ENCODE data around the gene VPS37C. TPM values are rescaled to one million over a fixed set of nuclear protein-coding genes. Genes with fewer than 3 reads are reported as not detected.

The VPS37C gene
- total and polyA plus RNA-seq, 2 of the 13 experiments (the other 11 are each of a cell fraction or from before 2014, with no cell fraction given) = 7.5 to 8.8 TPM

DNA sequence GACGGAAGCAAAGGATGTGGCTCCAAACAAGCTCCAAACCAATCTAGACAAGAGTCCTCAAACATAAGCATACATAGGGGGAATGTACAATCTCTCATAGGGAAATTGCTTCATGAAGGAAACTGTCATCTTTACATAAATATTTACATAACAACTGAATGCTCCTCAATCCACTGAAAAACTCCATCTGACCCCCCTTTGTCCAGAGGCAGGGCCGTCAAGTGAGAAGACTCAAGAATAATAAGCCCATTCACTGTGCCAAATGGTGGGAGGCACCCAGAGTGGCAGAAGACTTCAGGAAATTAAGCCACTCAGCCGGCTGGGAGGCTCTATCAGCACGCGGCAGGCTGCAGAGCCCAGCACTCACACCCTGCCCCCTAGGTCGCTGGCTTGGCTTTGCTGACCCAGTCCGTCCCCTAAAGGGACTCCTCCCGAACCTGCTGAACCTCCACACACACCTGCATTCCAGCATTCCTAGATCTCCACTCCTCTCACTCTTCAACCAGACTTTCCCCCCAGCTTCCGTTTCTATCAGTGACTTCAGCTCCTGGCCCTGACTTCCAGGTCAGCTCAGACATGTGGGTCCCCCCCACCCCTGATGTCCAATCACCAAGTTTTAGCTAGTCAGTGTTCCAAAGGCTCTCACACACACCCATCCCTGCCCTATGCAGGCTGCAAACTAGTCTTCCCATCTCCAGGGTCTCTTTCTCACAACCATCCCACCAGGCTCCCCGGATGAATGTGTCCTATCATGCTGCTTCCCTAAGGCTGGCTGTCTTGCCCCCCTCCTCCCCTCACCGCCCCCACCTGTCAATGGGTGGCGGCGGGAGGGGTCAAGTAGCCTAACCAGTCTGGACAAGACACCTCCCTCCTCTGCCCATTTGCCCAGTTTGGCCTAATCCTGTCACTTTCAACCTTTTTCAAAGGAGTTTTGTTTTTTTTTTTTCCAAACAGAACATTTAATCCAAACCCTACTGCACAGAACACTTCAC, 11.3 kb downstream of the VPS37C start (continued):
- TF ChIP-seq, protein P1, sequence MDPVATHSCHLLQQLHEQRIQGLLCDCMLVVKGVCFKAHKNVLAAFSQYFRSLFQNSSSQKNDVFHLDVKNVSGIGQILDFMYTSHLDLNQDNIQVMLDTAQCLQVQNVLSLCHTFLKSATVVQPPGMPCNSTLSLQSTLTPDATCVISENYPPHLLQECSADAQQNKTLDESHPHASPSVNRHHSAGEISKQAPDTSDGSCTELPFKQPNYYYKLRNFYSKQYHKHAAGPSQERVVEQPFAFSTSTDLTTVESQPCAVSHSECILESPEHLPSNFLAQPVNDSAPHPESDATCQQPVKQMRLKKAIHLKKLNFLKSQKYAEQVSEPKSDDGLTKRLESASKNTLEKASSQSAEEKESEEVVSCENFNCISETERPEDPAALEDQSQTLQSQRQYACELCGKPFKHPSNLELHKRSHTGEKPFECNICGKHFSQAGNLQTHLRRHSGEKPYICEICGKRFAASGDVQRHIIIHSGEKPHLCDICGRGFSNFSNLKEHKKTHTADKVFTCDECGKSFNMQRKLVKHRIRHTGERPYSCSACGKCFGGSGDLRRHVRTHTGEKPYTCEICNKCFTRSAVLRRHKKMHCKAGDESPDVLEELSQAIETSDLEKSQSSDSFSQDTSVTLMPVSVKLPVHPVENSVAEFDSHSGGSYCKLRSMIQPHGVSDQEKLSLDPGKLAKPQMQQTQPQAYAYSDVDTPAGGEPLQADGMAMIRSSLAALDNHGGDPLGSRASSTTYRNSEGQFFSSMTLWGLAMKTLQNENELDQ (CRISPR knock-in tag; IDR thresholded peaks at IDR 0.05; ENCODE audit: borderline replicate concordance) = no peak
- no peak for TF ChIP-seq NFIB (CRISPR knock-in tag; IDR thresholded peaks at IDR 0.05; ENCODE audit: borderline replicate concordance)
- no peak for TF ChIP-seq RFX3 (CRISPR knock-in tag; IDR thresholded peaks at IDR 0.05)
- TF ChIP-seq ZNF331 (CRISPR knock-in tag; IDR thresholded peaks at IDR 0.05) = 0 out of 2 replicates have a peak, but pooled peaks have one; percentile 17
- no peak for TF ChIP-seq ZNF33A (CRISPR knock-in tag; IDR thresholded peaks at IDR 0.05; ENCODE audit: borderline replicate concordance)
- TF ChIP-seq ZNF878 (CRISPR knock-in tag; IDR thresholded peaks at IDR 0.05) = no peak
- TF ChIP-seq, protein P2, sequence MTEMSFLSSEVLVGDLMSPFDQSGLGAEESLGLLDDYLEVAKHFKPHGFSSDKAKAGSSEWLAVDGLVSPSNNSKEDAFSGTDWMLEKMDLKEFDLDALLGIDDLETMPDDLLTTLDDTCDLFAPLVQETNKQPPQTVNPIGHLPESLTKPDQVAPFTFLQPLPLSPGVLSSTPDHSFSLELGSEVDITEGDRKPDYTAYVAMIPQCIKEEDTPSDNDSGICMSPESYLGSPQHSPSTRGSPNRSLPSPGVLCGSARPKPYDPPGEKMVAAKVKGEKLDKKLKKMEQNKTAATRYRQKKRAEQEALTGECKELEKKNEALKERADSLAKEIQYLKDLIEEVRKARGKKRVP (CRISPR knock-in tag; IDR thresholded peaks at IDR 0.05) = no peak
- TF ChIP-seq, protein P3, sequence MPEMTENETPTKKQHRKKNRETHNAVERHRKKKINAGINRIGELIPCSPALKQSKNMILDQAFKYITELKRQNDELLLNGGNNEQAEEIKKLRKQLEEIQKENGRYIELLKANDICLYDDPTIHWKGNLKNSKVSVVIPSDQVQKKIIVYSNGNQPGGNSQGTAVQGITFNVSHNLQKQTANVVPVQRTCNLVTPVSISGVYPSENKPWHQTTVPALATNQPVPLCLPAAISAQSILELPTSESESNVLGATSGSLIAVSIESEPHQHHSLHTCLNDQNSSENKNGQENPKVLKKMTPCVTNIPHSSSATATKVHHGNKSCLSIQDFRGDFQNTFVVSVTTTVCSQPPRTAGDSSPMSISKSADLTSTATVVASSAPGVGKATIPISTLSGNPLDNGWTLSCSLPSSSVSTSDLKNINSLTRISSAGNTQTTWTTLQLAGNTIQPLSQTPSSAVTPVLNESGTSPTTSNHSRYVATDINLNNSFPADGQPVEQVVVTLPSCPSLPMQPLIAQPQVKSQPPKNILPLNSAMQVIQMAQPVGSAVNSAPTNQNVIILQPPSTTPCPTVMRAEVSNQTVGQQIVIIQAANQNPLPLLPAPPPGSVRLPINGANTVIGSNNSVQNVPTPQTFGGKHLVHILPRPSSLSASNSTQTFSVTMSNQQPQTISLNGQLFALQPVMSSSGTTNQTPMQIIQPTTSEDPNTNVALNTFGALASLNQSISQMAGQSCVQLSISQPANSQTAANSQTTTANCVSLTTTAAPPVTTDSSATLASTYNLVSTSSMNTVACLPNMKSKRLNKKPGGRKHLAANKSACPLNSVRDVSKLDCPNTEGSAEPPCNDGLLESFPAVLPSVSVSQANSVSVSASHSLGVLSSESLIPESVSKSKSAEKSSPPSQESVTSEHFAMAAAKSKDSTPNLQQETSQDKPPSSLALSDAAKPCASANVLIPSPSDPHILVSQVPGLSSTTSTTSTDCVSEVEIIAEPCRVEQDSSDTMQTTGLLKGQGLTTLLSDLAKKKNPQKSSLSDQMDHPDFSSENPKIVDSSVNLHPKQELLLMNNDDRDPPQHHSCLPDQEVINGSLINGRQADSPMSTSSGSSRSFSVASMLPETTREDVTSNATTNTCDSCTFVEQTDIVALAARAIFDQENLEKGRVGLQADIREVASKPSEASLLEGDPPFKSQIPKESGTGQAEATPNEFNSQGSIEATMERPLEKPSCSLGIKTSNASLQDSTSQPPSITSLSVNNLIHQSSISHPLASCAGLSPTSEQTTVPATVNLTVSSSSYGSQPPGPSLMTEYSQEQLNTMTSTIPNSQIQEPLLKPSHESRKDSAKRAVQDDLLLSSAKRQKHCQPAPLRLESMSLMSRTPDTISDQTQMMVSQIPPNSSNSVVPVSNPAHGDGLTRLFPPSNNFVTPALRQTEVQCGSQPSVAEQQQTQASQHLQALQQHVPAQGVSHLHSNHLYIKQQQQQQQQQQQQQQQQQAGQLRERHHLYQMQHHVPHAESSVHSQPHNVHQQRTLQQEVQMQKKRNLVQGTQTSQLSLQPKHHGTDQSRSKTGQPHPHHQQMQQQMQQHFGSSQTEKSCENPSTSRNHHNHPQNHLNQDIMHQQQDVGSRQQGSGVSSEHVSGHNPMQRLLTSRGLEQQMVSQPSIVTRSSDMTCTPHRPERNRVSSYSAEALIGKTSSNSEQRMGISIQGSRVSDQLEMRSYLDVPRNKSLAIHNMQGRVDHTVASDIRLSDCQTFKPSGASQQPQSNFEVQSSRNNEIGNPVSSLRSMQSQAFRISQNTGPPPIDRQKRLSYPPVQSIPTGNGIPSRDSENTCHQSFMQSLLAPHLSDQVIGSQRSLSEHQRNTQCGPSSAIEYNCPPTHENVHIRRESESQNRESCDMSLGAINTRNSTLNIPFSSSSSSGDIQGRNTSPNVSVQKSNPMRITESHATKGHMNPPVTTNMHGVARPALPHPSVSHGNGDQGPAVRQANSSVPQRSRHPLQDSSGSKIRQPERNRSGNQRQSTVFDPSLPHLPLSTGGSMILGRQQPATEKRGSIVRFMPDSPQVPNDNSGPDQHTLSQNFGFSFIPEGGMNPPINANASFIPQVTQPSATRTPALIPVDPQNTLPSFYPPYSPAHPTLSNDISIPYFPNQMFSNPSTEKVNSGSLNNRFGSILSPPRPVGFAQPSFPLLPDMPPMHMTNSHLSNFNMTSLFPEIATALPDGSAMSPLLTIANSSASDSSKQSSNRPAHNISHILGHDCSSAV (CRISPR knock-in tag; IDR thresholded peaks at IDR 0.05; ENCODE audit: borderline replicate concordance) = no peak
- TF ChIP-seq HNRNPUL1 (IDR thresholded peaks at IDR 0.05; ENCODE audit: low read depth, low read length) = no peak
- TF ChIP-seq, protein P4, sequence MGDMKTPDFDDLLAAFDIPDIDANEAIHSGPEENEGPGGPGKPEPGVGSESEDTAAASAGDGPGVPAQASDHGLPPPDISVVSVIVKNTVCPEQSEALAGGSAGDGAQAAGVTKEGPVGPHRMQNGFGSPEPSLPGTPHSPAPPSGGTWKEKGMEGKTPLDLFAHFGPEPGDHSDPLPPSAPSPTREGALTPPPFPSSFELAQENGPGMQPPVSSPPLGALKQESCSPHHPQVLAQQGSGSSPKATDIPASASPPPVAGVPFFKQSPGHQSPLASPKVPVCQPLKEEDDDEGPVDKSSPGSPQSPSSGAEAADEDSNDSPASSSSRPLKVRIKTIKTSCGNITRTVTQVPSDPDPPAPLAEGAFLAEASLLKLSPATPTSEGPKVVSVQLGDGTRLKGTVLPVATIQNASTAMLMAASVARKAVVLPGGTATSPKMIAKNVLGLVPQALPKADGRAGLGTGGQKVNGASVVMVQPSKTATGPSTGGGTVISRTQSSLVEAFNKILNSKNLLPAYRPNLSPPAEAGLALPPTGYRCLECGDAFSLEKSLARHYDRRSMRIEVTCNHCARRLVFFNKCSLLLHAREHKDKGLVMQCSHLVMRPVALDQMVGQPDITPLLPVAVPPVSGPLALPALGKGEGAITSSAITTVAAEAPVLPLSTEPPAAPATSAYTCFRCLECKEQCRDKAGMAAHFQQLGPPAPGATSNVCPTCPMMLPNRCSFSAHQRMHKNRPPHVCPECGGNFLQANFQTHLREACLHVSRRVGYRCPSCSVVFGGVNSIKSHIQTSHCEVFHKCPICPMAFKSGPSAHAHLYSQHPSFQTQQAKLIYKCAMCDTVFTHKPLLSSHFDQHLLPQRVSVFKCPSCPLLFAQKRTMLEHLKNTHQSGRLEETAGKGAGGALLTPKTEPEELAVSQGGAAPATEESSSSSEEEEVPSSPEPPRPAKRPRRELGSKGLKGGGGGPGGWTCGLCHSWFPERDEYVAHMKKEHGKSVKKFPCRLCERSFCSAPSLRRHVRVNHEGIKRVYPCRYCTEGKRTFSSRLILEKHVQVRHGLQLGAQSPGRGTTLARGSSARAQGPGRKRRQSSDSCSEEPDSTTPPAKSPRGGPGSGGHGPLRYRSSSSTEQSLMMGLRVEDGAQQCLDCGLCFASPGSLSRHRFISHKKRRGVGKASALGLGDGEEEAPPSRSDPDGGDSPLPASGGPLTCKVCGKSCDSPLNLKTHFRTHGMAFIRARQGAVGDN (CRISPR knock-in tag; IDR thresholded peaks at IDR 0.05) = peak; percentile 49
- no peak for TF ChIP-seq ZNF34 (CRISPR knock-in tag; IDR thresholded peaks at IDR 0.05; ENCODE audit: borderline replicate concordance)

Measured in HepG2 (cell line).